SK-N-SH (cell line): ENCODE measurements around the gene MGRN1. TPM values are rescaled to one million over a fixed set of nuclear protein-coding genes. Genes with fewer than 3 reads are reported as not detected.

ENCODE experiments used
- CTCF ChIA-PET: fragments of 300-600, 350-600 bp; formaldehyde crosslinking; extraction: SDS; loops from one replicate; lab custom pipeline; 2021; lab: Yijun Ruan, JAX
- POLR2A ChIA-PET: fragments of 350-600 bp; sonication (Branson Sonifier 250); formaldehyde crosslinking; extraction: SDS; loops from one replicate; lab custom pipeline; 2020; ENCODE audit warnings: antibody characterized with exemption, inconsistent platforms; lab: Yijun Ruan, JAX
- DNase-seq: peaks from one replicate; pipeline ENCODE4 v3.0.0; 2012
- H2AFZ ChIP-seq: fragments of 200-600 bp; sonication (generic); 2 replicates; pipeline ENCODE4 v1.8.1; 2016; ENCODE audit warnings: antibody characterized with exemption, mild to moderate bottlenecking, low read depth
- H3F3A ChIP-seq: fragments of 200-600 bp; sonication (generic); replicated peaks from 2 replicates; pipeline ENCODE3; 2016; ENCODE audit warnings: antibody characterized with exemption, mild to moderate bottlenecking; ENCODE audit not compliant: insufficient read depth
- H3K27ac ChIP-seq, 2 experiments: fragments of 200-500 bp in 1 of 2; fragments of 200-600 bp in 1 of 2; sonication (Bioruptor generic) in 1 of 2; sonication (generic), shearing (Covaris generic) in 1 of 2; 2 replicates each; pipeline versions ENCODE4 v1.5.1 to v1.6.1; 2014 to 2016; ENCODE audit warnings: low read depth in 2 of 2, inconsistent platforms in 1 of 2, low read length in 1 of 2, mild to moderate bottlenecking in 1 of 2, mixed read lengths in 1 of 2
- H3K27me3 ChIP-seq: fragments of 200-600 bp; sonication (generic), shearing (Covaris generic); 2 replicates; pipeline ENCODE4 v1.6.1; 2016; ENCODE audit warnings: mixed run types; ENCODE audit not compliant: insufficient read depth
- H3K36me3 ChIP-seq, 2 experiments: fragments of 200-500 bp in 1 of 2; fragments of 200-600 bp in 1 of 2; sonication (Bioruptor generic) in 1 of 2; sonication (generic) in 1 of 2; replicated peaks in 1 of 2; 2 replicates each; pipeline versions ENCODE3 to v1.5.1; 2014 to 2016; ENCODE audit warnings: low read length in 1 of 2, mild to moderate bottlenecking in 1 of 2; ENCODE audit not compliant: insufficient read depth in 2 of 2, control insufficient read depth in 1 of 2
- H3K4me1 ChIP-seq, 2 experiments: fragments of 200-500 bp in 1 of 2; fragments of 200-600 bp in 1 of 2; sonication (Bioruptor generic) in 1 of 2; sonication (generic), shearing (Covaris generic) in 1 of 2; 2 replicates each; pipeline versions ENCODE4 v1.5.1 to v1.6.1; 2014 to 2016; ENCODE audit warnings: low read depth in 1 of 2, low read length in 1 of 2, mixed run types in 1 of 2; ENCODE audit not compliant: insufficient read depth in 2 of 2, control insufficient read depth in 1 of 2
- H3K4me2 ChIP-seq: fragments of 200-600 bp; sonication (generic), shearing (Covaris generic); 2 replicates; pipeline ENCODE4 v1.6.1; 2017; ENCODE audit warnings: mixed run types
- H3K4me3 ChIP-seq, 2 experiments: fragments of 200-500 bp in 1 of 2; fragments of 200-600 bp in 1 of 2; sonication (Bioruptor generic) in 1 of 2; sonication (generic), shearing (Covaris generic) in 1 of 2; 2 replicates each; pipeline versions ENCODE4 v1.5.1 to v1.8.1; 2014 to 2016; ENCODE audit warnings: low read depth in 2 of 2, inconsistent platforms in 1 of 2, low read length in 1 of 2, mild to moderate bottlenecking in 1 of 2, mixed read lengths in 1 of 2, moderate library complexity in 1 of 2
- H3K79me2 ChIP-seq: fragments of 200-600 bp; sonication (generic); 2 replicates; pipeline ENCODE4 v1.8.1; 2017; ENCODE audit warnings: mild to moderate bottlenecking; ENCODE audit not compliant: insufficient read depth
- H3K9ac ChIP-seq: fragments of 200-600 bp; sonication (generic); 2 replicates; pipeline ENCODE4 v1.6.1; 2017; ENCODE audit warnings: mixed run types
- H3K9me2 ChIP-seq: fragments of 200-600 bp; sonication (generic); 2 replicates; pipeline ENCODE4 v1.6.1; 2017; ENCODE audit warnings: mixed run types
- H3K9me3 ChIP-seq: fragments of 200-600 bp; sonication (generic); 2 replicates; pipeline ENCODE4 v1.6.1; 2017; ENCODE audit warnings: mixed run types, mild to moderate bottlenecking, moderate library complexity
- H4K20me1 ChIP-seq: fragments of 200-600 bp; sonication (generic); 2 replicates; pipeline ENCODE4 v1.6.1; 2017; ENCODE audit warnings: mild to moderate bottlenecking, mixed run types; ENCODE audit not compliant: insufficient read depth
- ELF1 ChIP-seq: IDR thresholded peaks from 2 replicates; pipeline ENCODE4 v1.4.0; 2012
- EP300 ChIP-seq, 2 experiments: IDR thresholded peaks; 2 replicates each; pipeline versions ENCODE4 v1.4.0 to v1.6.1; 2012; ENCODE audit warnings: borderline replicate concordance in 1 of 2, low read depth in 1 of 2, low read length in 1 of 2
- FOXJ3 ChIP-seq: sonication (generic); formaldehyde crosslinking; IDR thresholded peaks from 2 replicates; pipeline ENCODE4 v1.5.1; 2020; ENCODE audit warnings: mild to moderate bottlenecking, missing genetic modification reagents
- FOXM1 ChIP-seq: IDR thresholded peaks from 2 replicates; pipeline ENCODE4 v1.4.0; 2012; ENCODE audit warnings: low read depth, mild to moderate bottlenecking
- JUND ChIP-seq: IDR thresholded peaks from 2 replicates; pipeline ENCODE4 v1.4.0; 2012
- MEF2A ChIP-seq: IDR thresholded peaks from 2 replicates; pipeline ENCODE4 v1.4.0; 2012; ENCODE audit warnings: low read depth, borderline replicate concordance
- MXI1 ChIP-seq: IDR thresholded peaks from 2 replicates; pipeline ENCODE4 v1.6.1; 2012; ENCODE audit warnings: mild to moderate bottlenecking, low read depth, low read length, improper control_type of control experiment
- POLR2AphosphoS5 ChIP-seq: IDR thresholded peaks from 2 replicates; pipeline ENCODE4 v1.6.1; 2012; ENCODE audit warnings: low read depth, low read length
- RAD21 ChIP-seq: IDR thresholded peaks from 2 replicates; pipeline ENCODE4 v1.6.1; 2012; ENCODE audit warnings: mild to moderate bottlenecking, low read length
- TAF1 ChIP-seq: IDR thresholded peaks from 2 replicates; pipeline ENCODE4 v1.6.1; 2012; ENCODE audit warnings: low read depth, mild to moderate bottlenecking, low read length, moderate library complexity, borderline replicate concordance
- TEAD4 ChIP-seq: IDR thresholded peaks from 2 replicates; pipeline ENCODE4 v1.4.0; 2012; ENCODE audit warnings: mild to moderate bottlenecking, borderline replicate concordance; ENCODE audit not compliant: insufficient read depth
- WGBS: methylation state at CpG from one replicate; pipeline ENCODE4 v1.1.6; 2017; ENCODE audit warnings: low lambda C conversion rate; 5-methylcytosine and 5-hydroxymethylcytosine counted together
- polyA plus RNA-seq, 3 experiments: library from polyadenylated mRNA; depleted of rRNA; stranded (reverse); fragments of >200 nt; gene quantifications; 2 replicates each; pipeline ENCODE4 v1.2.3, GENCODE V29; 2012
- TF ChIP-seq, protein P1 (sequence below): IDR thresholded peaks from 2 replicates; pipeline ENCODE4 v1.4.0; 2012; ENCODE audit warnings: low read depth
- TF ChIP-seq, protein P2 (sequence below): fragments of 150-350 bp; IDR thresholded peaks from 2 replicates; pipeline ENCODE4 v1.6.1; 2017; ENCODE audit warnings: antibody characterized with exemption, low read length, low read depth, borderline replicate concordance
- TF ChIP-seq, protein P3 (sequence below): IDR thresholded peaks from 2 replicates; pipeline ENCODE4 v1.6.1; 2012; ENCODE audit warnings: mild to moderate bottlenecking, low read depth, low read length, moderate library complexity
- TF ChIP-seq, protein P4 (sequence below): IDR thresholded peaks from 2 replicates; pipeline ENCODE4 v1.4.0; 2012; ENCODE audit warnings: low read depth, borderline replicate concordance
- TF ChIP-seq, protein P5 (sequence below): fragments of 150-350 bp; IDR thresholded peaks from 2 replicates; pipeline ENCODE4 v1.6.1; 2016; ENCODE audit warnings: mild to moderate bottlenecking, low read depth, low read length
- TF ChIP-seq, protein P6 (sequence below): IDR thresholded peaks from 2 replicates; pipeline ENCODE4 v1.4.0; 2012; ENCODE audit warnings: low read depth, borderline replicate concordance

The MGRN1 gene
- polyA plus RNA-seq, 1 of the 3 experiments (the other 2 are of a cell fraction), result 13.3 TPM

DNA sequence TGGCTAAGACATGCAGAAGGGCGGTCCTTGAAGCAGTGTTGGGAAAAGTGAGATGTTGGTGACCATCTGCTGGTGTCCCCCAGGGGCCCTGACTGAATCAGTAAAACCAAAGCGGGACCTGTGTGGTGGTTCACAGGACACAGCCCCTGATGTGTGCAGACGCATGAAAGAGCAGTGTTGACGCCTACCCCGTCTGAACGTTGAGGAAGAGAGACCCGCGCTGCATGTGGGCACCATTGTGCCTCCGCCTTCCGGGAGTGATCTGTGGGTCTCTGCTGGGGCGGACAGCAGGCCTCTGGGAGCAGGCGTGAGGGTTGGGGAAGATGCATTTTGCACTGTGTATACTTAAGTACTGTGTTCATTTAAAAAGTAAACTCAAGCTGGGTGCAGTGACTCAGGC is 31.6 kb downstream of the MGRN1 start:
- peaks cover under 1% of the 10 kb centered on the region; the same call in 1 of the 2 replicates for H4K20me1 ChIP-seq
- H3K9me2 ChIP-seq, result no peaks in the 10 kb centered on the region
- ChIA-PET CTCF (interaction anchor here (0.9 kb wide), 1 partner anchor 71 kb away, joined by 4 read pairs; no protein-coding TSS in a partner anchor), POLR2A (no interaction called here)
- no peak overlapping the region for H3K4me2 ChIP-seq
- DNase-seq, result no peak
- H3K36me3 ChIP-seq, result peaks cover 9 to 47% of the 10 kb centered on the region in 2 experiments
- no peaks in the 10 kb centered on the region for H3F3A ChIP-seq
- no peaks in the 10 kb centered on the region for H3K4me1 ChIP-seq
- H3K9ac ChIP-seq, result no peak overlapping the region
- TF ChIP-seq ELF1 (no peak), MXI1 (no peak), POLR2AphosphoS5 (no peak), EP300 (IDR thresholded peaks at IDR 0.05; ENCODE audit: borderline replicate concordance in 1 of 2, low read depth in 1 of 2, low read length in 1 of 2) (no peak), JUND (no peak), TEAD4 (no peak), TAF1 (no peak), MEF2A (no peak), FOXJ3 (no peak), FOXM1 (no peak), RAD21 (no peak)
- TF ChIP-seq, protein P1, sequence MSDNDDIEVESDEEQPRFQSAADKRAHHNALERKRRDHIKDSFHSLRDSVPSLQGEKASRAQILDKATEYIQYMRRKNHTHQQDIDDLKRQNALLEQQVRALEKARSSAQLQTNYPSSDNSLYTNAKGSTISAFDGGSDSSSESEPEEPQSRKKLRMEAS, result no peak
- TF ChIP-seq, protein P2, sequence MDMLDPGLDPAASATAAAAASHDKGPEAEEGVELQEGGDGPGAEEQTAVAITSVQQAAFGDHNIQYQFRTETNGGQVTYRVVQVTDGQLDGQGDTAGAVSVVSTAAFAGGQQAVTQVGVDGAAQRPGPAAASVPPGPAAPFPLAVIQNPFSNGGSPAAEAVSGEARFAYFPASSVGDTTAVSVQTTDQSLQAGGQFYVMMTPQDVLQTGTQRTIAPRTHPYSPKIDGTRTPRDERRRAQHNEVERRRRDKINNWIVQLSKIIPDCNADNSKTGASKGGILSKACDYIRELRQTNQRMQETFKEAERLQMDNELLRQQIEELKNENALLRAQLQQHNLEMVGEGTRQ, result no peak
- TF ChIP-seq, protein P3, sequence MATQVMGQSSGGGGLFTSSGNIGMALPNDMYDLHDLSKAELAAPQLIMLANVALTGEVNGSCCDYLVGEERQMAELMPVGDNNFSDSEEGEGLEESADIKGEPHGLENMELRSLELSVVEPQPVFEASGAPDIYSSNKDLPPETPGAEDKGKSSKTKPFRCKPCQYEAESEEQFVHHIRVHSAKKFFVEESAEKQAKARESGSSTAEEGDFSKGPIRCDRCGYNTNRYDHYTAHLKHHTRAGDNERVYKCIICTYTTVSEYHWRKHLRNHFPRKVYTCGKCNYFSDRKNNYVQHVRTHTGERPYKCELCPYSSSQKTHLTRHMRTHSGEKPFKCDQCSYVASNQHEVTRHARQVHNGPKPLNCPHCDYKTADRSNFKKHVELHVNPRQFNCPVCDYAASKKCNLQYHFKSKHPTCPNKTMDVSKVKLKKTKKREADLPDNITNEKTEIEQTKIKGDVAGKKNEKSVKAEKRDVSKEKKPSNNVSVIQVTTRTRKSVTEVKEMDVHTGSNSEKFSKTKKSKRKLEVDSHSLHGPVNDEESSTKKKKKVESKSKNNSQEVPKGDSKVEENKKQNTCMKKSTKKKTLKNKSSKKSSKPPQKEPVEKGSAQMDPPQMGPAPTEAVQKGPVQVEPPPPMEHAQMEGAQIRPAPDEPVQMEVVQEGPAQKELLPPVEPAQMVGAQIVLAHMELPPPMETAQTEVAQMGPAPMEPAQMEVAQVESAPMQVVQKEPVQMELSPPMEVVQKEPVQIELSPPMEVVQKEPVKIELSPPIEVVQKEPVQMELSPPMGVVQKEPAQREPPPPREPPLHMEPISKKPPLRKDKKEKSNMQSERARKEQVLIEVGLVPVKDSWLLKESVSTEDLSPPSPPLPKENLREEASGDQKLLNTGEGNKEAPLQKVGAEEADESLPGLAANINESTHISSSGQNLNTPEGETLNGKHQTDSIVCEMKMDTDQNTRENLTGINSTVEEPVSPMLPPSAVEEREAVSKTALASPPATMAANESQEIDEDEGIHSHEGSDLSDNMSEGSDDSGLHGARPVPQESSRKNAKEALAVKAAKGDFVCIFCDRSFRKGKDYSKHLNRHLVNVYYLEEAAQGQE, result no peak
- TF ChIP-seq, protein P4, sequence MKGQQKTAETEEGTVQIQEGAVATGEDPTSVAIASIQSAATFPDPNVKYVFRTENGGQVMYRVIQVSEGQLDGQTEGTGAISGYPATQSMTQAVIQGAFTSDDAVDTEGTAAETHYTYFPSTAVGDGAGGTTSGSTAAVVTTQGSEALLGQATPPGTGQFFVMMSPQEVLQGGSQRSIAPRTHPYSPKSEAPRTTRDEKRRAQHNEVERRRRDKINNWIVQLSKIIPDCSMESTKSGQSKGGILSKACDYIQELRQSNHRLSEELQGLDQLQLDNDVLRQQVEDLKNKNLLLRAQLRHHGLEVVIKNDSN, result no peak
- TF ChIP-seq, protein P5, sequence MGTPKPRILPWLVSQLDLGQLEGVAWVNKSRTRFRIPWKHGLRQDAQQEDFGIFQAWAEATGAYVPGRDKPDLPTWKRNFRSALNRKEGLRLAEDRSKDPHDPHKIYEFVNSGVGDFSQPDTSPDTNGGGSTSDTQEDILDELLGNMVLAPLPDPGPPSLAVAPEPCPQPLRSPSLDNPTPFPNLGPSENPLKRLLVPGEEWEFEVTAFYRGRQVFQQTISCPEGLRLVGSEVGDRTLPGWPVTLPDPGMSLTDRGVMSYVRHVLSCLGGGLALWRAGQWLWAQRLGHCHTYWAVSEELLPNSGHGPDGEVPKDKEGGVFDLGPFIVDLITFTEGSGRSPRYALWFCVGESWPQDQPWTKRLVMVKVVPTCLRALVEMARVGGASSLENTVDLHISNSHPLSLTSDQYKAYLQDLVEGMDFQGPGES, result no peak
- TF ChIP-seq, protein P6, sequence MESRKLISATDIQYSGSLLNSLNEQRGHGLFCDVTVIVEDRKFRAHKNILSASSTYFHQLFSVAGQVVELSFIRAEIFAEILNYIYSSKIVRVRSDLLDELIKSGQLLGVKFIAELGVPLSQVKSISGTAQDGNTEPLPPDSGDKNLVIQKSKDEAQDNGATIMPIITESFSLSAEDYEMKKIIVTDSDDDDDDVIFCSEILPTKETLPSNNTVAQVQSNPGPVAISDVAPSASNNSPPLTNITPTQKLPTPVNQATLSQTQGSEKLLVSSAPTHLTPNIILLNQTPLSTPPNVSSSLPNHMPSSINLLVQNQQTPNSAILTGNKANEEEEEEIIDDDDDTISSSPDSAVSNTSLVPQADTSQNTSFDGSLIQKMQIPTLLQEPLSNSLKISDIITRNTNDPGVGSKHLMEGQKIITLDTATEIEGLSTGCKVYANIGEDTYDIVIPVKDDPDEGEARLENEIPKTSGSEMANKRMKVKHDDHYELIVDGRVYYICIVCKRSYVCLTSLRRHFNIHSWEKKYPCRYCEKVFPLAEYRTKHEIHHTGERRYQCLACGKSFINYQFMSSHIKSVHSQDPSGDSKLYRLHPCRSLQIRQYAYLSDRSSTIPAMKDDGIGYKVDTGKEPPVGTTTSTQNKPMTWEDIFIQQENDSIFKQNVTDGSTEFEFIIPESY, result no peak
- H3K79me2 ChIP-seq, result peaks cover 3% of the 10 kb centered on the region
- H3K4me3 ChIP-seq, result no peak overlapping the region
- H3K27ac ChIP-seq, result no peak overlapping the region
- WGBS, result 94% methylated on average over 12 of the region's 12 CpGs
- no peaks in the 10 kb centered on the region for H3K27me3 ChIP-seq
- H3K9me3 ChIP-seq, result no peaks in the 10 kb centered on the region
- no peak overlapping the region for H2AFZ ChIP-seq
